Uterus (tissue), 2 donors: ENCODE measurements around the gene HDAC4.

ENCODE experiments used
- CTCF ChIP-seq, 4 experiments: fragments of 200-600 bp in 2 of 4; fragments of 450-650 bp in 2 of 4; sonication (generic) in 2 of 4; IDR thresholded peaks; one replicate each; pipeline ENCODE4 v1.5.1; 2016 to 2019; ENCODE audit warnings: antibody characterized with exemption in 4 of 4, mild to moderate bottlenecking in 2 of 4, moderate library complexity in 1 of 4
- POLR2A ChIP-seq, 2 donors: fragments of 450-650 bp; IDR thresholded peaks; one replicate each; pipeline ENCODE4 v1.6.1; 2016; ENCODE audit warnings: antibody characterized with exemption in 2 of 2, mild to moderate bottlenecking in 1 of 2, moderate library complexity in 1 of 2

- TF ChIP-seq CTCF (IDR thresholded peaks at IDR 0.05) = no peak
- no peak for TF ChIP-seq POLR2A (IDR thresholded peaks at IDR 0.05)
Observed at GRCh38 chr2:239042046-239042445, 358.8 kb downstream of the HDAC4 start.
